ENCODE data around the gene ALKBH6. TPM values are rescaled to one million over a fixed set of nuclear protein-coding genes. Genes with fewer than 3 reads are reported as not detected.

ALKBH6 gene
- total and polyA plus RNA-seq, 2 of the 13 experiments (the other 11 are each of a cell fraction or from before 2014, with no cell fraction given): 13.7 to 18.1 TPM

DNA sequence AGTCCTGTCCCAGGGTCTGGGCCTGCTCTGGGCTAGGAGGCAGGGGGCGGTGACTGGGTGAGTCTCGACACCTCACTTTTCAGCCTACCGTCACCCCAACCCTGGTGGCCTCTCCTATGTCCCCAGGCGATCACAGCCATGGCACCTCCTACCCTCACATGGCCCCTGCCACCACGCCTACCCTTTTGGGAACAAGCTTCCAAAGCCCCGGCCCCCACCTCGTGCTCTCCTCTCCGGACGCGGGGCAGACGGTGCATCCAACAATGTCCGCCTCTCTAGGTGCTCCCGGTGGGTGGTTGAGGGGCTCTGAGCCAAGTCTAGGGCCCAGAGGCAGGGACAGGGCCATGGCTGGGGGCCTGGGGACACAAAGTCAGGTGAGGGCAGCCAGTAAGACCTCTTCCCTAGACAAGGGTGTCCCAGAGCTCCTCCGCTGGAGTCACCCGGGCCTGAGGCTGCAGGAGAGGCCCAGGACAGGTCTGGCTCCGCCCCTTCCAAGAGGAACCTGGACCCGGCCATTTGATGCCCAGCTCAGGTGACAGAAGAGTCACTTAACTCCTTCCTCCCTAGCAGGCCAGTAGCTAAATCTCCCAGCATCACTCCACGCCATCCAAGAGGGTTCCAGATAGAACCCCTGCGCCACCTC, 5.6 kb downstream of the ALKBH6 start, which contains the start of gene SYNE4 (continued):
- TF ChIP-seq, protein P1, sequence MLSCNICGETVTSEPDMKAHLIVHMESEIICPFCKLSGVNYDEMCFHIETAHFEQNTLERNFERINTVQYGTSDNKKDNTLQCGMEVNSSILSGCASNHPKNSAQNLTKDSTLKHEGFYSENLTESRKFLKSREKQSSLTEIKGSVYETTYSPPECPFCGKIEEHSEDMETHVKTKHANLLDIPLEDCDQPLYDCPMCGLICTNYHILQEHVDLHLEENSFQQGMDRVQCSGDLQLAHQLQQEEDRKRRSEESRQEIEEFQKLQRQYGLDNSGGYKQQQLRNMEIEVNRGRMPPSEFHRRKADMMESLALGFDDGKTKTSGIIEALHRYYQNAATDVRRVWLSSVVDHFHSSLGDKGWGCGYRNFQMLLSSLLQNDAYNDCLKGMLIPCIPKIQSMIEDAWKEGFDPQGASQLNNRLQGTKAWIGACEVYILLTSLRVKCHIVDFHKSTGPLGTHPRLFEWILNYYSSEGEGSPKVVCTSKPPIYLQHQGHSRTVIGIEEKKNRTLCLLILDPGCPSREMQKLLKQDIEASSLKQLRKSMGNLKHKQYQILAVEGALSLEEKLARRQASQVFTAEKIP (CRISPR knock-in tag; IDR thresholded peaks at IDR 0.05; ENCODE audit: borderline replicate concordance): no peak
- TF ChIP-seq PRMT3 (CRISPR knock-in tag; IDR thresholded peaks at IDR 0.05; ENCODE audit: borderline replicate concordance, low read depth): no peak
- TF ChIP-seq, protein P2, sequence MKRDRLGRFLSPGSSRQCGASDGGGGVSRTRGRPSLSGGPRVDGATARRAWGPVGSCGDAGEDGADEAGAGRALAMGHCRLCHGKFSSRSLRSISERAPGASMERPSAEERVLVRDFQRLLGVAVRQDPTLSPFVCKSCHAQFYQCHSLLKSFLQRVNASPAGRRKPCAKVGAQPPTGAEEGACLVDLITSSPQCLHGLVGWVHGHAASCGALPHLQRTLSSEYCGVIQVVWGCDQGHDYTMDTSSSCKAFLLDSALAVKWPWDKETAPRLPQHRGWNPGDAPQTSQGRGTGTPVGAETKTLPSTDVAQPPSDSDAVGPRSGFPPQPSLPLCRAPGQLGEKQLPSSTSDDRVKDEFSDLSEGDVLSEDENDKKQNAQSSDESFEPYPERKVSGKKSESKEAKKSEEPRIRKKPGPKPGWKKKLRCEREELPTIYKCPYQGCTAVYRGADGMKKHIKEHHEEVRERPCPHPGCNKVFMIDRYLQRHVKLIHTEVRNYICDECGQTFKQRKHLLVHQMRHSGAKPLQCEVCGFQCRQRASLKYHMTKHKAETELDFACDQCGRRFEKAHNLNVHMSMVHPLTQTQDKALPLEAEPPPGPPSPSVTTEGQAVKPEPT (CRISPR knock-in tag; IDR thresholded peaks at IDR 0.05; ENCODE audit: low read depth): no peak
- TF ChIP-seq POLR2G (IDR thresholded peaks at IDR 0.05; ENCODE audit: low read depth, low read length): peak; percentile 85
- 0 out of 2 replicates have a peak, but pooled peaks have one; percentile 54 for TF ChIP-seq ZC3H4 (CRISPR knock-in tag; IDR thresholded peaks at IDR 0.05; ENCODE audit: borderline replicate concordance)
- TF ChIP-seq ZNF678 (CRISPR knock-in tag; IDR thresholded peaks at IDR 0.05): no peak
- TF ChIP-seq, protein P3, sequence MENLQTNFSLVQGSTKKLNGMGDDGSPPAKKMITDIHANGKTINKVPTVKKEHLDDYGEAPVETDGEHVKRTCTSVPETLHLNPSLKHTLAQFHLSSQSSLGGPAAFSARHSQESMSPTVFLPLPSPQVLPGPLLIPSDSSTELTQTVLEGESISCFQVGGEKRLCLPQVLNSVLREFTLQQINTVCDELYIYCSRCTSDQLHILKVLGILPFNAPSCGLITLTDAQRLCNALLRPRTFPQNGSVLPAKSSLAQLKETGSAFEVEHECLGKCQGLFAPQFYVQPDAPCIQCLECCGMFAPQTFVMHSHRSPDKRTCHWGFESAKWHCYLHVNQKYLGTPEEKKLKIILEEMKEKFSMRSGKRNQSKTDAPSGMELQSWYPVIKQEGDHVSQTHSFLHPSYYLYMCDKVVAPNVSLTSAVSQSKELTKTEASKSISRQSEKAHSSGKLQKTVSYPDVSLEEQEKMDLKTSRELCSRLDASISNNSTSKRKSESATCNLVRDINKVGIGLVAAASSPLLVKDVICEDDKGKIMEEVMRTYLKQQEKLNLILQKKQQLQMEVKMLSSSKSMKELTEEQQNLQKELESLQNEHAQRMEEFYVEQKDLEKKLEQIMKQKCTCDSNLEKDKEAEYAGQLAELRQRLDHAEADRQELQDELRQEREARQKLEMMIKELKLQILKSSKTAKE (CRISPR knock-in tag; IDR thresholded peaks at IDR 0.05; ENCODE audit: borderline replicate concordance): no peak
- TF ChIP-seq, protein P4, sequence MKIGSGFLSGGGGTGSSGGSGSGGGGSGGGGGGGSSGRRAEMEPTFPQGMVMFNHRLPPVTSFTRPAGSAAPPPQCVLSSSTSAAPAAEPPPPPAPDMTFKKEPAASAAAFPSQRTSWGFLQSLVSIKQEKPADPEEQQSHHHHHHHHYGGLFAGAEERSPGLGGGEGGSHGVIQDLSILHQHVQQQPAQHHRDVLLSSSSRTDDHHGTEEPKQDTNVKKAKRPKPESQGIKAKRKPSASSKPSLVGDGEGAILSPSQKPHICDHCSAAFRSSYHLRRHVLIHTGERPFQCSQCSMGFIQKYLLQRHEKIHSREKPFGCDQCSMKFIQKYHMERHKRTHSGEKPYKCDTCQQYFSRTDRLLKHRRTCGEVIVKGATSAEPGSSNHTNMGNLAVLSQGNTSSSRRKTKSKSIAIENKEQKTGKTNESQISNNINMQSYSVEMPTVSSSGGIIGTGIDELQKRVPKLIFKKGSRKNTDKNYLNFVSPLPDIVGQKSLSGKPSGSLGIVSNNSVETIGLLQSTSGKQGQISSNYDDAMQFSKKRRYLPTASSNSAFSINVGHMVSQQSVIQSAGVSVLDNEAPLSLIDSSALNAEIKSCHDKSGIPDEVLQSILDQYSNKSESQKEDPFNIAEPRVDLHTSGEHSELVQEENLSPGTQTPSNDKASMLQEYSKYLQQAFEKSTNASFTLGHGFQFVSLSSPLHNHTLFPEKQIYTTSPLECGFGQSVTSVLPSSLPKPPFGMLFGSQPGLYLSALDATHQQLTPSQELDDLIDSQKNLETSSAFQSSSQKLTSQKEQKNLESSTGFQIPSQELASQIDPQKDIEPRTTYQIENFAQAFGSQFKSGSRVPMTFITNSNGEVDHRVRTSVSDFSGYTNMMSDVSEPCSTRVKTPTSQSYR (CRISPR knock-in tag; IDR thresholded peaks at IDR 0.05; ENCODE audit: borderline replicate concordance): no peak
- no peak for TF ChIP-seq ZNF530 (CRISPR knock-in tag; IDR thresholded peaks at IDR 0.05; ENCODE audit: low read depth)
- TF ChIP-seq ZNF556 (CRISPR knock-in tag; IDR thresholded peaks at IDR 0.05; ENCODE audit: borderline replicate concordance): peak; percentile 70; the same call in 1 of the 2 replicates
- TF ChIP-seq YEATS2 (CRISPR knock-in tag; IDR thresholded peaks at IDR 0.05; ENCODE audit: borderline replicate concordance): 0 out of 2 replicates have a peak, but pooled peaks have one; percentile 28
- TF ChIP-seq ZNF766 (CRISPR knock-in tag; IDR thresholded peaks at IDR 0.05; ENCODE audit: borderline replicate concordance): peak; percentile 50; the same call in 1 of the 2 replicates
- no peak for TF ChIP-seq ZNF17 (CRISPR knock-in tag; IDR thresholded peaks at IDR 0.05)
- no peak for TF ChIP-seq HNRNPK (IDR thresholded peaks at IDR 0.05; ENCODE audit: low read depth, low read length, poor library complexity, severe bottlenecking)
- TF ChIP-seq, protein P5, sequence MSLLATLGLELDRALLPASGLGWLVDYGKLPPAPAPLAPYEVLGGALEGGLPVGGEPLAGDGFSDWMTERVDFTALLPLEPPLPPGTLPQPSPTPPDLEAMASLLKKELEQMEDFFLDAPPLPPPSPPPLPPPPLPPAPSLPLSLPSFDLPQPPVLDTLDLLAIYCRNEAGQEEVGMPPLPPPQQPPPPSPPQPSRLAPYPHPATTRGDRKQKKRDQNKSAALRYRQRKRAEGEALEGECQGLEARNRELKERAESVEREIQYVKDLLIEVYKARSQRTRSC (CRISPR knock-in tag; IDR thresholded peaks at IDR 0.05; ENCODE audit: low read depth): 0 out of 2 replicates have a peak, but pooled peaks have one; percentile 71
- peak; percentile 68; the same call in 1 of the 2 replicates for TF ChIP-seq SPEN (CRISPR knock-in tag; IDR thresholded peaks at IDR 0.05; ENCODE audit: low read depth)
- TF ChIP-seq KMT2A (CRISPR knock-in tag; IDR thresholded peaks at IDR 0.05): no peak
- TF ChIP-seq, protein P6, sequence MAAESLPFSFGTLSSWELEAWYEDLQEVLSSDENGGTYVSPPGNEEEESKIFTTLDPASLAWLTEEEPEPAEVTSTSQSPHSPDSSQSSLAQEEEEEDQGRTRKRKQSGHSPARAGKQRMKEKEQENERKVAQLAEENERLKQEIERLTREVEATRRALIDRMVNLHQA (CRISPR knock-in tag; IDR thresholded peaks at IDR 0.05): no peak
- no peak for TF ChIP-seq GTF2F1 (IDR thresholded peaks at IDR 0.05; ENCODE audit: low read length)

Data from HepG2 (cell line).